Measurements from ENCODE around the gene STX18. TPM values are rescaled to one million over a fixed set of nuclear protein-coding genes. Genes with fewer than 3 reads are reported as not detected.

The STX18 gene
- total RNA-seq, 1 donor from 2014 or later, result 36.5 TPM

DNA sequence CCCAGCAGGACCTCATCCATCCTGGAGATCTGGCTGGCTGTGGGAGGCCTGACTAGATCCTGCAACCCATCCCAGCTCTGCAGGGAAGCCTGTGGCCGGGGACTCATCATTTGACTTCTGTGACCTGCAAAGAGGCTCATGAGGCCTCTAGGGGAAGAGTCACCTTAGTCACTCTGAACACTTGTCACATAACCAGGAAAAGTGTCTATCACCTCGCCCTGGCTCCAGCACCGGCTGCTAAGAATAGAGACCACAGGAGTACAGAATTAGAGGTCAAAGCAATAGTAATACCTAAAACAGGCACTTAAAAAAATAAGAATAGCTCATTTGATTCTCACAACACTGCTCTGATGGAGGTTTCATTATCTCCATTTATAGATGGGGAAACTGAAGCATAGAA is 158.8 kb downstream of the STX18 start:
- ATAC-seq (no peak), DNase-seq (no peak)
- Histone ChIP-seq H3K4me3 (no peak overlapping the region), H3K9me3 (no peaks in the 10 kb centered on the region), H3K27me3 (ENCODE audit: low read depth) (peaks cover 51% of the 10 kb centered on the region), H3K27ac (no peak overlapping the region), H3K4me1 (peaks cover 24% of the 10 kb centered on the region), H3K36me3 (no peaks in the 10 kb centered on the region)
- TF ChIP-seq, protein P1, sequence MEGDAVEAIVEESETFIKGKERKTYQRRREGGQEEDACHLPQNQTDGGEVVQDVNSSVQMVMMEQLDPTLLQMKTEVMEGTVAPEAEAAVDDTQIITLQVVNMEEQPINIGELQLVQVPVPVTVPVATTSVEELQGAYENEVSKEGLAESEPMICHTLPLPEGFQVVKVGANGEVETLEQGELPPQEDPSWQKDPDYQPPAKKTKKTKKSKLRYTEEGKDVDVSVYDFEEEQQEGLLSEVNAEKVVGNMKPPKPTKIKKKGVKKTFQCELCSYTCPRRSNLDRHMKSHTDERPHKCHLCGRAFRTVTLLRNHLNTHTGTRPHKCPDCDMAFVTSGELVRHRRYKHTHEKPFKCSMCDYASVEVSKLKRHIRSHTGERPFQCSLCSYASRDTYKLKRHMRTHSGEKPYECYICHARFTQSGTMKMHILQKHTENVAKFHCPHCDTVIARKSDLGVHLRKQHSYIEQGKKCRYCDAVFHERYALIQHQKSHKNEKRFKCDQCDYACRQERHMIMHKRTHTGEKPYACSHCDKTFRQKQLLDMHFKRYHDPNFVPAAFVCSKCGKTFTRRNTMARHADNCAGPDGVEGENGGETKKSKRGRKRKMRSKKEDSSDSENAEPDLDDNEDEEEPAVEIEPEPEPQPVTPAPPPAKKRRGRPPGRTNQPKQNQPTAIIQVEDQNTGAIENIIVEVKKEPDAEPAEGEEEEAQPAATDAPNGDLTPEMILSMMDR (IDR thresholded peaks at IDR 0.05), result no peak
- intact Hi-C loops (cut with DNase I), result no loop called here

DNA sequence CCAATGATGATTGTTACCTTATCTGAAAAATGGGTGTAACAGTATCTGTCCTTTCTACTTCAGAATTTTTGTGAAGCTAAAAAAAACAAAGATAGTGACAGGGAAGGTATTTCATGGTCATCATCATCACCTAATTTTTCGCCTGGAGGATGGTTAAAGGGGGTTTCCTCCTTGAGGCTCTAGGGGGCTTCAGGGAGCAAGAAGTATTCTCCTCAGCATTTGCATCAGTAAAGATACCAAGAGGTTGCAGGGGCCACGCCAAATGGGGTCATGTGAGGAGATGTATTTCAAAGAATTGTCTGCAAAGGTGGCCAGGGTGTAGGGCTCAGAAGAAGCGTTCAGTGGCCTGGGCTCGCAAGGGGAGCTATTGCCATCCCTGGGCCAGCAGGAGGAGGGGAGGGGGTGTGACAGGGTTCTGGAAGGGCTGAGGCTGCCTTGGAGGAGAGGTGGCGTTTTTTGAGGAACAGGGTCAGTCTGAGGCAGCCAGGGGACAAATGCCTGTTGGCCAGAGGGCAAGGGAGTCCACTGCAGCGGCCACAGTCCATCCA is 162.2 kb downstream of the STX18 start:
- DNase-seq (no peak), ATAC-seq (no peak)
- no peak overlapping the region for H3K4me3 ChIP-seq
- no peaks in the 10 kb centered on the region for H3K36me3 ChIP-seq
- H3K9me3 ChIP-seq, result no peaks in the 10 kb centered on the region
- intact Hi-C loops (cut with DNase I), result no loop called here
- H3K27ac ChIP-seq, result no peak overlapping the region
- H3K27me3 ChIP-seq (ENCODE audit: low read depth), result peaks cover 19% of the 10 kb centered on the region
- no peaks in the 10 kb centered on the region for H3K4me1 ChIP-seq
- TF ChIP-seq, protein P1 (IDR thresholded peaks at IDR 0.05), result no peak

DNA sequence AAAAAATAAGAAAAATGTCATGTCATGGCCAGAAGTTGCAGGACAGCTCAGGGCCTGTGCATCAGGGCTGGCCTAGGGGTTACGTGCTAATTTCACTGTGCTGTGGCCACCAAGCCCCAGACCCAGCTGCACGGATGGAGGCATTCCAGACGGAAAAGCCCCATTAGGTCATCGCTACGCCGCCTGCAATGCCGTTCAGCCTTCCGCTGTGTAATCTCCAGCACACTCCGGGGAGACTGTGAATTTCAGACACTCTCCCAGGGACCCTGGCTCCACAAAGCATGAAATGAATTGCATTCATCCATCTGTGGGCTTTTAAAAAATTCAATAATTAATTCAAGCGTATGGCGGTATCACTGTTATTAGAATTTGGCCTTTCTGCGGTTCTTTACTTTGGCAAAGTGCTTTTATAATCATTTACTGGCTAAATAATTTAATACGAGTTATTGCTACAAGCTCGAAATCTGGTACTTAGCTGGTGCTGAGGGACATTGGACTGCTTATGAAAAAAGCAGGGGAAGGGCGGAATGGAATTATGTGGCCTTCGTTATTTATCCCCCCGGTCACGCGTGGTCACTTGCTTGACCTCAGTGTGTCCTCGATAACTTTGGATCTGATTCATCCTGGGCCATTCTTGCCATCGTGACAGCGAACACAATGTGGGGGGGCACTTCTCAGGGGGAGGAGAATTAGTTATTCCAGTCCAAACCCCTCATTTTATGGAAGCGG is 164.0 kb downstream of the STX18 start:
- intact Hi-C loops (cut with DNase I), result no loop called here
- ATAC-seq (no peak), DNase-seq (no peak)
- no peaks in the 10 kb centered on the region for H3K4me1 ChIP-seq
- no peak overlapping the region for H3K4me3 ChIP-seq
- H3K9me3 ChIP-seq, result no peaks in the 10 kb centered on the region
- H3K27ac ChIP-seq, result no peak overlapping the region
- no peaks in the 10 kb centered on the region for H3K36me3 ChIP-seq
- TF ChIP-seq, protein P1 (IDR thresholded peaks at IDR 0.05), result no peak
- peaks cover 9% of the 10 kb centered on the region for H3K27me3 ChIP-seq (ENCODE audit: low read depth)

DNA sequence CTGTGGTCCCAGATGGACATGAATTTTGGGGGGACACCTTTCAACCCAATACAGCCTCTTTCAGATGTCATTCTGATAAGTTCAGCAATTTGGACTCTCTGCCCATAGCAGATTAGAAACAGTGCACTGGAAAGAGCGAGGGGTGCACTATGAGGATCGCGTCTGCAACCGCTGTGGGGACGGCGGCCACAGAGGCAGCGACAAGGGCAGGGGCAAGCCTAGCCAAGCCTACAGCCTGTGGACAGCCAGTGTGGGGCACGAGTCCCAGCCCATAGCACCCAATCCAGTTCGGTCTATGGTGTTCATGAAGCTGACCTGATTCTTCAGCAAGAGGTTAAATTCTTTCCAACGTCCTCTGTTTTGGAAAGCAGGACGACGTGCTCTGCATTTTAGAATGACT is 164.7 kb downstream of the STX18 start:
- ATAC-seq (no peak), DNase-seq (no peak)
- Histone ChIP-seq H3K36me3 (no peaks in the 10 kb centered on the region), H3K4me3 (no peak overlapping the region), H3K27me3 (ENCODE audit: low read depth) (peaks cover 8% of the 10 kb centered on the region), H3K27ac (no peak overlapping the region), H3K4me1 (no peaks in the 10 kb centered on the region), H3K9me3 (no peaks in the 10 kb centered on the region)
- intact Hi-C loops (cut with DNase I), result no loop called here
- TF ChIP-seq, protein P1 (IDR thresholded peaks at IDR 0.05), result no peak

DNA sequence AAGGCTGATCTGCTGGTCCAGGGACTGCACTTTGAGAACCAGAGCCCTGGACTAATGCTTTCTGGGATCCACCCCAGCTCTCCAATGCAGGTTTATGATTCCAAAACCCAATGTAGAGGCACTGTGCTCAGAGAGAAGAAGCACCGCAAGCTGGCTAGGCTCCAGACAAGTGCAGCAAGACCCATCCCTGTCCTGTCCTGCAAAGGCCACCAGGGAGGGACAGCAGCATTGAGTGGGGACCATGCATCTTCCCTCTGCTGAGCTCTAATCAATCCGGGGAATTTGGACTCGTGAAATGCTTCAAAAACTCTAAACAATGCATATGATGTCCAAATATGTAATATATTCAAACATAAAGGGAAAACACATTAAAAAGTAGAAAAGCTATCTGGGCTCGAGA is 165.8 kb downstream of the STX18 start:
- intact Hi-C loops (cut with DNase I), result no loop called here
- H3K27me3 ChIP-seq (ENCODE audit: low read depth), result peaks cover 8% of the 10 kb centered on the region
- ATAC-seq, result no peak

More for the DNA sequence above, 165.8 kb downstream of the STX18 start:
- TF ChIP-seq, protein P1 (IDR thresholded peaks at IDR 0.05), result no peak
- no peak for DNase-seq
- no peak overlapping the region for H3K4me3 ChIP-seq
- H3K4me1 ChIP-seq, result no peaks in the 10 kb centered on the region
- H3K36me3 ChIP-seq, result no peaks in the 10 kb centered on the region
- no peaks in the 10 kb centered on the region for H3K9me3 ChIP-seq
- no peak overlapping the region for H3K27ac ChIP-seq

Data from lower lobe of right lung (tissue), 2 donors.